Effector memory CD4-positive, alpha-beta T cell (primary cell): Measurements from ENCODE around the gene JPH3.

ENCODE experiments used
- DNase-seq, 3 donors: peaks; one replicate each; pipeline ENCODE4 v3.0.0-alpha.2; 2020
- H3K27ac ChIP-seq: 2 replicates; pipeline ENCODE4 v1.7.0; 2013; ENCODE audit warnings: mild to moderate bottlenecking, low read length, moderate library complexity; ENCODE audit not compliant: insufficient read depth, poor library complexity, severe bottlenecking
- H3K27me3 ChIP-seq: replicated peaks from 2 replicates; pipeline ENCODE4 v1.7.0; 2013; ENCODE audit warnings: mild to moderate bottlenecking, low read length; ENCODE audit not compliant: insufficient read depth, control insufficient read depth, poor library complexity, severe bottlenecking
- H3K36me3 ChIP-seq: 2 replicates; pipeline ENCODE4 v1.7.0; 2013; ENCODE audit warnings: mild to moderate bottlenecking, low read length, moderate library complexity; ENCODE audit not compliant: control insufficient read depth, insufficient read depth
- H3K4me1 ChIP-seq: 2 replicates; pipeline ENCODE4 v1.7.0; 2013; ENCODE audit warnings: low read length, mild to moderate bottlenecking; ENCODE audit not compliant: control insufficient read depth, insufficient read depth, poor library complexity, severe bottlenecking
- H3K4me3 ChIP-seq: 2 replicates; pipeline ENCODE4 v1.7.0; 2013; ENCODE audit warnings: low read length, low read depth, mild to moderate bottlenecking; ENCODE audit not compliant: insufficient read depth, poor library complexity, severe bottlenecking
- H3K9me3 ChIP-seq: 2 replicates; pipeline ENCODE4 v1.7.0; 2013; ENCODE audit warnings: mild to moderate bottlenecking, low read length, moderate library complexity; ENCODE audit not compliant: control insufficient read depth

Gene JPH3

DNA sequence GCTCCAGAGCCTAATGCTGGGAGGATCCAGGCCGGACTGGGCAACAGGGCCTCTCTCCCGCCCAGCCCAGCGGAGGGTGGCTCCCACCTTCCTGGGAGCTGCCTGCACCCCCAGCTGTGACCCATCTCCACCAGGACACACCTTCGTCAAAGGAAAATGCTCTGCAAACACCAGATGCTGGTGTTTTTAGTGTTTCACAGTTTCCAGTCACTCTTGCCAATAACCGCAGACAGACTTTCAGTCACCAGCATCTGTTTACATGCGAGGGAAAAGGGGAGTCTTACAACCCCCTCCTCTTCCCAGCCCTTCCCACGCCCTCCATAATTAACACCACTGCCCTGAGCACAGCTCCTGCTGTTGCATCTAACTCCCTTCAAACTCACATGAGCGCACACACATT is 138.1 kb downstream of the JPH3 start:
- H3K4me1 ChIP-seq, result no peaks in the 10 kb centered on the region
- H3K27ac ChIP-seq, result no peak overlapping the region
- no peak for DNase-seq
- no peaks in the 10 kb centered on the region for H3K27me3 ChIP-seq
- no peak overlapping the region for H3K4me3 ChIP-seq
- no peaks in the 10 kb centered on the region for H3K9me3 ChIP-seq
- H3K36me3 ChIP-seq, result peaks cover 48% of the 10 kb centered on the region

- DNase-seq, result no peak
- H3K4me3 ChIP-seq, result no peak overlapping the region
- peaks cover 53% of the 10 kb centered on the region for H3K36me3 ChIP-seq
- H3K9me3 ChIP-seq, result no peaks in the 10 kb centered on the region
- H3K27ac ChIP-seq, result no peak overlapping the region
- H3K4me1 ChIP-seq, result no peaks in the 10 kb centered on the region
- H3K27me3 ChIP-seq, result no peaks in the 10 kb centered on the region
Observed at GRCh38 chr16:87740909-87741424, 138.7 kb downstream of the JPH3 start.

DNA sequence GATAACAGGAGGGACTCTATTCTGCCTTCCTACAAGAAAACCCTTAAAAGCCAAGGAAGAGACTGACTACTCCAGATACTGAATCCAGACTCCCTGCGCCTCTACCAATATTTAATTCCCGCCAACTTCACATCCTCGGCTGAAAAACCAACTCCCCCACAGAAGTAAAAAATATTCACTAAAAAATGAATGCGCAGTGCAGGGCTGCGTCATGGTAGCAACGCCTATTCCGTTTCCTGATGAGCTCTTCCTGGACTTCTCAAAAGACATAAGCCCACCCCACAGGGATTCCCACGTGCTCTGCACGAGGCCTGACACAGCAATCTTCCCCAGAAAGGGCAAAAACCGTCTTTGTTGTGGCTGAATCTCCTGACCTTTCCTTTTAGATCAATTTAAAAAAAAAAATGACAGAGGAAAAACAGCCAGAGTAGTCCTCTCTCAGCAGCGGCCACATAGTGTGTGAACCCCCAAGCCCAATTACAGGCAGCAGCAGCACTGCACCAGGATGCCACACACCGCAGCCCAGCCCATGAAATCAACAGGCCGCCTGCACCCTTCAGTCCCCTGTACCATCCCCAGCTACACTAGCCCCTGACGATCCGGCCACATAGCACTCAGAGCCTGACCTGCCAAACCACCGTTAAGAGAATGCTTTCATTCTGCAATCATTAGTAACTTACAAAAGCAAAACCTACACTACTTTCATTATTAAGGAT is 139.6 kb downstream of the JPH3 start:
- Histone ChIP-seq H3K36me3 (peaks cover 62% of the 10 kb centered on the region), H3K4me3 (no peak overlapping the region), H3K27me3 (no peaks in the 10 kb centered on the region), H3K27ac (no peak overlapping the region), H3K9me3 (no peaks in the 10 kb centered on the region), H3K4me1 (no peaks in the 10 kb centered on the region)
- no peak for DNase-seq

GRCh38 chr16:87742781-87743490 is 140.6 kb downstream of the JPH3 start:
- no peaks in the 10 kb centered on the region for H3K9me3 ChIP-seq
- DNase-seq, result no peak
- peaks cover 69% of the 10 kb centered on the region for H3K36me3 ChIP-seq
- no peak overlapping the region for H3K27ac ChIP-seq
- no peaks in the 10 kb centered on the region for H3K27me3 ChIP-seq
- H3K4me3 ChIP-seq, result no peak overlapping the region
- no peaks in the 10 kb centered on the region for H3K4me1 ChIP-seq

GRCh38 chr16:87744750-87745514 is 142.6 kb downstream of the JPH3 start:
- Histone ChIP-seq H3K9me3 (no peaks in the 10 kb centered on the region), H3K27me3 (no peaks in the 10 kb centered on the region), H3K4me1 (no peaks in the 10 kb centered on the region), H3K36me3 (peaks cover 80% of the 10 kb centered on the region), H3K27ac (no peak overlapping the region), H3K4me3 (no peak overlapping the region)
- DNase-seq, result no peak

DNA sequence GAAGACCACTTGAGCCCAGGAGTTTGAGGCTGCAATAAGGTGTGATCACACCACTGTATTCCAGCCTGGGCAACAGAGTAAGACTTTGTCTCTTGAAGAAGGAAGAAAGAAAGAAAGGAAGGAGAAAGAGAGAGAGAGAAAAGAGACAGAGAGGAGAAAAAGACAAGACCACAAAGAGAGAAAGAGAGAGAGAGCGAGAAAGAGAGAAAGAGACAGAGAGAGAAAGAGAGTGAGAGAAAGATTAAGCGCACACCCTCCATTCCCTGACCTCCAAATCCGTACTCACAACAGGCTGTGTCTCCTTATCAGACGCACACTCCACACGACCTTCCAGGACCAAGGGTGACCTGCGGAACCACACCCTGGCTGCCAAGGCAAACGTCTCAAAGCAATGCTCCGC is 143.9 kb downstream of the JPH3 start:
- H3K27ac ChIP-seq, result no peak overlapping the region
- no peaks in the 10 kb centered on the region for H3K9me3 ChIP-seq
- no peak for DNase-seq
- no peaks in the 10 kb centered on the region for H3K4me1 ChIP-seq
- no peak overlapping the region for H3K4me3 ChIP-seq
- peaks cover 78% of the 10 kb centered on the region for H3K36me3 ChIP-seq
- no peaks in the 10 kb centered on the region for H3K27me3 ChIP-seq
